Stomach smooth muscle (tissue), 2 donors: ENCODE measurements around the gene HSPA2.
A peak's percentile ranks its signal among the peaks of the same experiment; 100 is the strongest.

ENCODE experiments used
- H3K27ac ChIP-seq: one replicate; pipeline ENCODE4 v1.7.0; 2013; ENCODE audit warnings: mild to moderate bottlenecking, low read length, inconsistent platforms
- H3K27me3 ChIP-seq, 2 donors: one replicate each; pipeline ENCODE4 v1.7.0; 2013; ENCODE audit warnings: low read length in 2 of 2; ENCODE audit not compliant: insufficient read depth in 2 of 2, control insufficient read depth in 1 of 2
- H3K36me3 ChIP-seq, 2 donors: one replicate each; pipeline ENCODE4 v1.7.0; 2013; ENCODE audit warnings: low read length in 2 of 2; ENCODE audit not compliant: control insufficient read depth in 2 of 2, insufficient read depth in 2 of 2
- H3K4me1 ChIP-seq: one replicate; pipeline ENCODE4 v1.7.0; 2013; ENCODE audit warnings: low read length; ENCODE audit not compliant: control insufficient read depth, insufficient read depth
- H3K4me3 ChIP-seq, 2 donors: one replicate each; pipeline ENCODE4 v1.7.0; 2013; ENCODE audit warnings: low read length in 2 of 2
- H3K9ac ChIP-seq, 2 donors: one replicate each; pipeline ENCODE4 v1.7.0; 2013; ENCODE audit warnings: low read length in 2 of 2, mild to moderate bottlenecking in 1 of 2
- H3K9me3 ChIP-seq, 2 donors: one replicate each; pipeline ENCODE4 v1.7.0; 2013; ENCODE audit warnings: low read length in 2 of 2; ENCODE audit not compliant: control insufficient read depth in 2 of 2
- donor health status: healthy.
- donor health status: Pancreatic carcinoma.

HSPA2 gene

DNA sequence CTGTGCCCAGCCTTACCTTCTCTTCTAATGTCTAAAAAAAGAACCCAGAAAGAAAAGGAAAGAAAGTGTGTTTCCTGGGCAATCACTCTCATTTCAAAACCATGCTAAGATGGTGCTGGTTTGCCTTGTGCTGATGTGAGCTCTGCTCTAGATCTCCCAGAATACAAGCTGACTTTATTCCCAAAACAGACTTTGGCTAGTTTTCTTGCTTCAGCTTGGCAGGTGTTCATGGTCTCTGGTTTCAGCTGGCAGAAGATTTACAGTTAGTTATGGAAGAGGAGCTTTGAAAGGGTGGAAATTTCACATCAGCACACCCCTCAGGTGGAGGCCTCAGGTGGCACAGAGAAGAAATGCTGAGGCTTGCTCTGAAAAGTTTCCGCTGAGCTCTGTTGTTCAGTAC is 43.6 kb downstream of the HSPA2 start:
- Histone ChIP-seq H3K9me3 (no peaks in the 10 kb centered on the region), H3K4me1 (peaks cover 5% of the 10 kb centered on the region), H3K36me3 (no peaks in the 10 kb centered on the region), H3K4me3 (no peak overlapping the region), H3K9ac (no peak overlapping the region), H3K27me3 (no peaks in the 10 kb centered on the region), H3K27ac (peak overlapping the region; percentile 49)

DNA sequence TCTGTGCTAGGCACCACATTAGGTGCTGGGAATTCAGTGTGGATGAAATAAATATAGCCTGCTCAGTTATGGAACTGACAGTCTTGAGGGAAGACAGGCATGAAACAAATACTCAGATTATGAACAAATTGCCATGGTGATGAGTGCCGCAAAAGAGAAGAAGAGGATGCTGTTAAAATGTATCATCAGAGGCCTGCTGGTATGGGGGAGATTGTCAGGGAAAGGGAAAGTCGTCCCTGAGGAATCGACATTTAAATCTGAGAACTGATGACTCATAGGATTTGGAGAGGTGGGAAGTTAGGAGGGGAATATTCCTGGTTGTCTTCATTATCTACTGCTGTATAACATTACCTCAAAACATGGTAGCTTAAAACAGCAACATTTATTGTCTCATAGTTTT is 51.3 kb downstream of the HSPA2 start:
- Histone ChIP-seq H3K9me3 (no peaks in the 10 kb centered on the region), H3K9ac (no peak overlapping the region), H3K27ac (no peak overlapping the region), H3K4me1 (no peaks in the 10 kb centered on the region), H3K36me3 (no peaks in the 10 kb centered on the region), H3K27me3 (no peaks in the 10 kb centered on the region), H3K4me3 (no peak overlapping the region)
